CD4-positive, alpha-beta T cell treated with Interleukin-15 for 1 hour (primary cell): Measurements from ENCODE around the gene RASEF.

Source experiments
- DNase-seq: peaks from one replicate; pipeline ENCODE4 v3.0.0-alpha.2; 2020

The RASEF gene

DNA sequence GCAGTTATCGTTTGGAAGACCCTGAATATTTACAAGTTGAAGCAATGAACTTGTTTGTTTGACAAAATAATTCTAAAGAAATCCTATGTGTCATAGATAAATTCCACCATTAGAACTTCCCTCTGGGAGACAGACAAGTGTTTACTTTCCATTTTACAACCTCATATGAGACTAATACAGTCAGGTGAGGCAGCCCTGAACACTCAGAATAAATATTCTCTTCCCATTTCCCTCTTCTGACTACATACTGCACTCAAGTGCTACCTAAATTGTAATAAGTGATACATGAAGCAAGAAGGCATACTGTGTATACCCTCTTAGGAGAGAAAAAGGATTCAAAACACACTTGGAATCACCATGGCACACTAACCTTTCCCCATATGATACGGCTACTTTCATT, 6.8 kb downstream of the RASEF start:
- no peak for DNase-seq

DNA sequence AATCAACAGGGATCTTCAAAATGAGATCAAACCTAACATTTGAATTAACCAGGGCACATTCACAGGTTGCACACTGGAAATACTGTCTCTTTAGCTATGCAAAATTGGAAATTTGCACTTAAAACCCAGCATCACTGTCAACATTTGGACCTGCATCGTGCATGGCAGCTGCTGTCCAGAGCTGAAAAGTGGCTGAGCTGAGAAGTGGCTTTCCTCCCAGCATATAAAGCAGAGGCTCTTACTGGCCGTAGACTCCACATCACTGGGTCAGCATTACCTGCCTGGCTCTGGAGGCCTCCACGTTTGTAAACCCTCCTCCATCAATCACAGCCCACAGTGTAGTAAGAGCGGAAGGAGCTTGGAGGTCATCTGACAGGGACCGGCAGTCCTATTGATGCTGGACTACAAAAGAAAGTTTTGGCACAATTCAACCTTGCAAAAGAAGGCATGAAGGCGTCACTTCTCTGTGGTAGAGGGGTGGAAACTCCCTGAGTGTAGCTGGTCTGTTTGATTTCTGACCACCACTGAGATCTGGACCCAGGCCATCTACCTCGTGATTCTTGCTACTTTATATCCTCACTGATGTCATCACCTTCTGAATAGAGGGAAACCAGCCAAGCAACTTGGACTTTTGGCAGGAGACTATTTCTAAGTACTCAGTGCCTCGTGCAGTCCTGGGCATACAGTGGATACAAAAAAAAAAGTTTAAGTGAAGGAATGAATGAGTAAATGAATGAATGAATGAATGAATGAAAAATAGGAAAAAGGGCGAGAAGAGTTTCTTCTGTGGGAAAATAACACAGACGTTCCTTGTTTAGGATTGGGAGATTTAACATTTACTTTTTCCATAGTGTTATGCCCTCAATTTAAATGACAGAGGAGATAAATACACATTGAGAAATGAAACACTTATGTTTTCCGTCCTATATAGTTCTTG, 14.8 kb downstream of the RASEF start:
- no peak for DNase-seq

DNA sequence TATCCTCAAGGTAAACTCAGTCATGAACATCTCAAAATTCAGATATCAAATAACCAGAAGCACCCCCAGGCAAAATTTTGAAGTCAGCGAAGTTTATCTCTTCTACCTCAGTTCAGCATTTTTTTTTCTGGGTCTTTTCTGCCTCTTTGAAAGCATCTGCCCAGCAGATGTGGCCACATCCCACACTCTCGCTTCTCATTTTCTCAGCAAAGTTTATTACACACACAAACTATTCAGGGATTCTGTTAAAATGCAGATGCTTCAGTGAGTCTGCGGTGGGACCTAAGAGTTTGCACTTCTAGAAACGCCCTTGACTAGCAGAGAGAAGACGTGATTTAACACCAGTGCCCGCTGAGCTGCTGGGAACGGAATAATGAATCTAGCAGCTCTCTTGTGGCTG, 19.3 kb downstream of the RASEF start:
- DNase-seq, result no peak

DNA sequence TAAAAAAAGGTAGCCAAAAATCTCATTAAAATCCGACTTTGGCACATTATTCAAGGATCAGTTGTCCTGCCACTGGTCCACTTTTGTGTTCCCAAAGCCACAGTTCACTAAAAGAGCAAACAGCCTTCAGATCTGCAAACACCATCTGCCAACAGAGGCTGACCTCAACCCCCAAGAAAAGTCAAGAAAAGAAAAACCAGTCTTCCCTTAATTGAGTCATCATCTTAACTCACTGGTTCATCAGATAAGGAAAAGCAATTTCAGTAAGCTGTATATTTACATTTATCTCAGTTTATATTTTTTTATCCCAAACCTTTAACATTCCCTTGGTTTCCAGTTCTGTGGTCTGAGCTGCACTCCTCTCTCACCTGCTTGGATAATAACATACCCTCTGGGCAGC, 21.2 kb downstream of the RASEF start:
- no peak for DNase-seq

DNA sequence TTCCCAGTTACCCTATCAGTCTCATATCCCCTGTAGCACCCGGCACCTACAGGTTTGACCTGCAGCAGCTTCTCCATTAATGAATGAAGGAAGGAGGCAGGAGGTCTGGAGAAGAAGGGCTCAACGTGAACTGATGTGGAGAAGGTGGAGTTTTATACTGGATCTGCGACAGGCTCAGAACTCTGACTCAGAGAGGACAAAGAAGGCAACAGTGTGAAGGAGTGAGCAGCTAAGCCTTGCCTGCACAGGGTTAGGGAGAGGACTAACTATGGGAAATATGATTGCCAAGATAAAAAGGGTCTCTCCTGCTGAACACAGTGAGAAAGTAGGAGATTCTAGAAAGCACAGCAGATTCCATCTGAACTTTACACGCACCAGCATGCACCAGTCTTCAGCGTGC, 23.6 kb downstream of the RASEF start:
- no peak for DNase-seq

DNA sequence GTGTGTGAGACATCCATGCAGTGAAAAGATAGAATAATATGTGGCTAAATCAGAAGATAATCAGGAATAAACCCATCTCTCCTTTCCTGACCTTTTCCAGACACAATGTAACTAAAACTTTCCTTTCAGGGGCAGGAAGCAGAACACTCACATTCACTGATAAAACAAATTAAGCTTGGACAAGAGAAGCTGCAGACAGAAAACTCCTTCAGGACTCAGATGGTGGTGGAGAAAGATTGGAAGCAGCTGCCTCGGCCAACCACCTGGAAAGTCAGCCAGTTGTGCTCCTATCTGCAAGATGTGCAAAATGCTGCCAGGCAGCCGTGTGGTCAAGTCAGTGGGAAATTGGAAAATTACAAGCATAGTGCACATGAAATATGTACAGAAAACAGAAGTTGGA, 26.9 kb downstream of the RASEF start:
- DNase-seq, result no peak

DNA sequence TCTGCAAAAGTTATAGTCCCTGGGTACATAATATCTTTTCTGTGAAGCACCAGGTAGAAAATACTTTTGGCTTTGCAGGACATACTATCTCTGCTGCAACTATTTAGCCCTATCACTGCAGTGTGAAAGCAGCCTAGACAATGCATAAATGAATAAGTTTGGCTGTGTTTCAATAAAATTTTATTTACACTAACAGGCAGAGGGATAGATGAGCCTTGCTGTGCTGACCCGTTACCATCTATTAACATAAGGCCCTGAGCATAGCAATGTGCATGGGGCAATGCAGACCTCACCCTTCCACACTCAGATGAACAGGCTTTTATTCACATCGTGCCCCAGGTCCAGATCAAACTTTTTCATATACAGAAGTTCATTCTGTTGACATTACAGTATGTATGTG, 27.8 kb downstream of the RASEF start:
- DNase-seq, result no peak

DNA sequence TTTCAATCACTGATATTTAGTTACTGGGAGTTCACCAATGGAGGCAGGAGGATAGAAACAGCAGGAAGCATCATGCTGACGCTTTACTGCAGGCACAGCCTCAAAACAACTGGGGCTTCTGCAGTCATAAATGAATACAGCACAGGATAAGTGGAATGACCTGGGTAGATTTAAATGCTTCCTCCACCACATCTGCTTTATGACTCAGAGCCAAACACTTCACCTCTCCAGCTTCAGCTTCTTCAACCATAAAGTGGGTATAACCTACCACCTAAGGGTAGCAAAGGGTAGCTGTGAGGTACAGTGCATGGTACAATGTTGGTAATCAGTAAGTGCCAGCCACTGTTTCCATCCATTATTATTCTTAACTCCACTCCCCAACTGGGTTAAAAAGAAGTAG, 28.4 kb downstream of the RASEF start:
- no peak for DNase-seq

DNA sequence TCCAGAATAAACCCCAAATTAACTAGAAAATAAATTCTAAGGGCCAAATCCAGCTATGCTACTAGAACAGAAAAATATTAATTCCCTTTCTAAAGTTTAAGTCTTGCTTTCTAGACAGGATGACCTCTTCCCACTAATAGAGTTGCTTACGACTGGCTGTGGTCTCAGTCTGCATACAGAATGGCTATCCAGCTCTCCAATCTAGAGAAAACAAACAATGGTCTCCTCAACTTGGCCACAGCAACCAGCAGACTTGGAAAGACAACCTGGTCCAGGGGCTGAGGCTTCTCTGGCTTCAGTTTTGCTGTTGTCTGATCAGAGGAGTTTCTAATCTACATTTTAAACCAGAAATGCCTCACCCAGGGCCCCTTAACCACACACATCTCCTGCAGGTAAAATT, 28.9 kb downstream of the RASEF start:
- DNase-seq, result no peak

DNA sequence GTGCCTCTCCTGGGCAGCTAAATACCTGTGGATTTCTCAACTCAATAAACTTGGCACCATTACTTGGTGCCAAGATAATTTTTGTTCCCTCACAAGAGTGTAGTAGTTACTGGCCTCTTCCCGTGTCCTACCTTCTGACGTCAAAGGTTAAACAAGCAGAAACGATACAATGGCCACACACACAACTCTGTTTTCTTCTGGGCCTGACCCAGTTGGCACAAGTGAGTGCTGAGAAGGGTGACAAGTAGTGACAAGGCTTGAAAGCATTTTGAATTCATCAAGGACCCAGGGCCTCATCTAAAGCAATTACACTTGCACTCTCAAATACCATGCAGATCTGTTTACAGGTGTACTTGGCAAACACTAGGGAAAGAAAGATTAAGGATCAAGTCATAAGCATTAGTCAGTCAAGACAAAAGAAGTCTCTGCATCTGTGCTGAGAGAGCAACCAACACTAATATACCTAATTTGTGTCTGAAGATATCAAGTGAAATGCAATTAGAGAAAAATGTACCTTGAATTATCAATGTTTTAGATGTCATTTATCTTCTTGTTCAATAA, 30.8 kb downstream of the RASEF start:
- DNase-seq, result no peak

DNA sequence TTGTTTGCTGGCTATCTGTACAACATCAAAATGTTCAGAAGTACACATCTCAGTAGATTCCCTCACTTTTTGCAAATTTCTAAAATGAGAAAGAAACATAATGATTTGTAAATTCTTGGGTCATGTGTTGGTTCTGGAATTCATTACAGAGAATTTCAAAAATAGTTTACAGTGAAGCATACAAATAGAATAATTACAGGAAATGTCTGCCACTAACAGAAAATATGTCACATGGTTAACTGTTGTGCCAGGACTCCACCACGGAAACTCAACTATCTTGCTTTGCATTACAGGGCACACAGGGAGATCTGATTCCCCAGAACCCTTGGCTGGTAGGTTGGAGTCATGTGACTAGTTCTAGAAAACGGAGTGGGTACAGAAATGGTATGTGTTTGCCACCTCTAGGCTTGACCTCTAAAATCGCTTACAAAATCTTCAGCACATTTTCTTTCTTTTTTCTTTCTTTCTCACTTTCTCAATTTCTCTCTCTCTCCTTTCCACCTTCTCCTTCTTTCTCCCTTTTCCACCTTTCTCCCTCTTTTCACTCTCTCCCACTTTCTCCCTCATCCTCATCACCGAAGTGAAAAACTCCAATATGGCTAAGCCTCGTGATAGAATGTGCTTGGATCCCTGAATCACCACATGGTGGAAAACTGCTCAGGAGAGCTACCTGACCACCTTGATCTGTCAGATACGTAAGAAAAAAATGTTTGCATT, 32.4 kb downstream of the RASEF start:
- DNase-seq, result no peak

DNA sequence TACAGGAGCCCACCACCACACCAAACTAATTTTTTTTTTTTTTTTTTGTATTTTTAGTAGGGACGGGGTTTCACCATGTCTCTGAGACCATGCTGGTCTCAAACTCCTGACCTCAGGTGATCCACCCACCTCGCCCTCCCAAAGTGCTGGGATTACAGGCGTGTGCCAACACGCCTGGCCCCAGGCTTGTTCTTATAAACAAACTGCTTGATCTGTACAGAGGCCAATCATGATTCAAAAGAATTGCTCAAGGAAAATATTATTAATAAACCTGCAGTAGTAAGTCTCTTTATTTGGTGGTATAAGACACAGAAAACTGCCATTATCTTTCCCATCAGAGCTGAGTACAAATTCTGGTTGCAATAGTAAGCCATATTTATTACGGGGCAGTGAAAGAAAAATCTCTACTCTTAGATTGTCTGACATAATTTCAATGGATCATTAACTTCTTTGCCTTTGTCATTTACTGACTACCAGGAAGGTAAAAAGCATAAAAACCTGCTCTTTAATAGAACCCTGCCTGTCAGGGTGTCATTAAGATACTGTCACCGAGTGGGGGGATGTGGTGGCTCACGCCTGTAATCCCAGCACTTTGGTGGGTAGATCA, 33.3 kb downstream of the RASEF start:
- no peak for DNase-seq

DNA sequence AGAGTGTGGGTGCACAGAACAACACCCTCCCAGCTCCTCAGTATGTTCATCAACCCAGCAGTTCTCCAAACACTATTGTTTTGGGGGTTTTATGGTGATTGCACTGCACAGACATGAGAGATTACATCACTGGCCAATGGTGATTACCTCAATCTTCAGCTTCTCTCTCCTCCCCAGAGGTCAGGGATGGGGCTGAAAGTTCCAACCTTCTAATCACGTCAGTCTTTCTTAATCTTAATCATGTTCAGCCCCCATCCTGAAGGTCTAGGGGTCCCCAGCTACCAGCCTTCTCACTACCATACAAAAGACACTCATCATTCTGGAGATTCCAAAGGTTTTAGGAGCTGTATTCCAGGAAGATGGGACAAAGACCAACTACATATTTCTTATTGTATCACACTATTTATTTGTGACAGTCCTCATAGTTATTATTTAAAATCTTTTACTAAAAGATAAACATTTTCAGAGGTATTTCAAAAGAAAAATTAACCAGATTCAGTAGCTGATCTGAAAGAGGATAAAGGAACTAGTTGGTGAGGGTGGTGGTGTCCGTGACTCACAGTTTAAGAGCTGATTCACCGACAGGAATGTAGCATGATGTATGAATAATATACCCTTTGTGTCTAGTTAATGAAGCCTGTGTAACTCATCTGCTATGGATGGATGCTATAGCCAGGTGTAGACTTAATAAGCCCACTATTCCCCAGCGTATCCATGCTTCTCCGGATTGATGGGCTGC, 35.6 kb downstream of the RASEF start:
- no peak for DNase-seq

DNA sequence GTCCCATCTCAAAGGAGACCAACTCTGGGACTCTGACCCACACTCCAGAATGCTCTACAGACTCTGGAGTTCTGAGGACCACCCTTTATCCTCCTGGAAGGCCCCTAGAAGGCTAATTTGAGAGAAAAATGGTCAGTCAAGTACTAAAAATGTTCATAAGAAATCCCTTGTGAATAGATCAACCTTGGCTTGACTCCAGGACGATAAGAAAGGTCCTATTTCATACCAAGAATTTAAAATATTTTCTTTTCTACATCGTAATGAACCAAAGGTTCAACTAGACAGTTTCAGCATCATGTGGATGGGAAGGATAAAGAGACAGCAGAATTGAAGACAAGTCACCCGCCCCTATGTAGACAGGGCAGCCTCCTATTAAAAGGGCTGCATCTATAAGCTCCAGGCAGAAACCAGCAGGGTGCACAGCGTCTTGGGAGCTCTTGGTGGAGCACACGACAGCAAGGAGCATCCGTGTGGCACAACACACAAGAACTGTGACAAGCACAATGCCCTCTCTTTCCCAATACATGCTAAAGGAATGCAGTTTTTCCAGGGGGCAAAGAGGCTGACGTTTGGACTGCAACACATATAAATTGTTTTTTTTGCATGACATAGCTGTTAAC, 38.3 kb downstream of the RASEF start:
- DNase-seq, result no peak

DNA sequence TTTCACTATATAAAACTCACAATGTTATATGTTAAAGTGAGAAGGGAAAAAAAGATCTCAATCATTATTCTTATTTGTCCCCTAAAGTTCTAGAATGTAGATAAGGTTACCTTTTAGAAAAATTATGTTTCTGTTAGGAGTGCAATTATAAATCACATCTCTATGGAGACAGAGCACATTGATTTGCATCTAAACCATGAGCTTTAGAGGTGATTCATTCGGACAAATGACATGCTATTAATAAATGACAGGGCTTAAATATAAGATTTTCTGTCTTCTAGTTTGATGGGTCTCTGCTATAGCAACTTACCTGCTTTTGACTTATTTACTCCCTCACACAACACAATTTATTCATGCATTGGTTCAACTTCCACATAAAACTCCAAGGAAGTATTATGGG, 39.8 kb downstream of the RASEF start:
- DNase-seq, result no peak

DNA sequence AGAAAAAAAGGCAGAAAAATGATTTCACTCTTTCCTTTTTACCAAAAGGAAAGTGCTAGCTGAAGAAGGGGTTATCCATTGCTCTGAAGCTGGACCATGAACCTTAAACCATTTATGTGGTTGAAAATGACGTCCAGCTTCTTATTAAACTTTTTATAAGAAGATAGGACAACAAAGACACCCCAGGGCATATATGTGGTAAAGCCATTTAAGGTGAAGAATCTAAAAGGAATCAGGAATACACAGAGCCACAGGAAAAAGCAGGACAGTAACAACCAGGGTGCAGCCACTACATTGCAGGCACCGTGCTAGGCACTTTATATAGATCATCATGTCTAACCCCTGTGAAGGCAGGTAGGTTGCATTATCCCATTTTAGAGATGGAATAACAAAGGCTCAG, 42.1 kb downstream of the RASEF start:
- DNase-seq, result no peak

DNA sequence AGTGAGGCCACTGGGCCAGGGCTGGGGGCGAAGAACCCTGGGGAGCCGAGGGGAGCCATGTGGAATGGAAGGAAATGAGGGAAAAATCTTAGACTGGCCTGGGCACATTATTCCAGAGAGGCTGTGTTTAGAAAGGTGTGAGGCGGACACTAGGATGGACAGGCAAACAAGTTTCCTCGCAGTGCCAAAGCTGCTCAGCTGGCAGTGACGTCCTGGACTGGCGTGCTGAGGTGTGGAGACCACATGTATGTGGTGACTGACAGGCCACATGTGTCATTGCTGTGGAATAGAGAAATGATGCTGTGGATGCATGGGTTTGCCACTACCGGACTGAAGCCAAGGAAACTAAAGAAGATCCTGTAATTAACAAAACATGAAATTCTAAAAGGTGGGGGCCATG, 42.6 kb downstream of the RASEF start:
- DNase-seq, result no peak

DNA sequence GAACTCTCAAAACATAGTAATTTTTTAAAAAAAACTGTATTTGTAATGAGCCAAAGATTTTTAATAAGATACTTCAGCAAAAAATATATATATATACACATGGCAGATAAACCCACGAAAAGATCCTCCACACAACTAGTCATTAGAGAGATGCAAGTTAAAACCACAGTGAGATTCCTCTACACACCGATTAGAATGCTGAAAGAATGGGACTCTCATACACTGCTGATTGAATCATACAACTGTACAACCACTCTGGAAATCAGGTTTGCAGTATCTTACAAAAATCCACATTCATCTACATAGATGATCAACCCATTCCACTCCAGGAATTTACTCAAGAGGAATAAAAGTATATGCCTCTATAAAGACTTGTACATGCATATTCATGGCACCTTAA, 43.7 kb downstream of the RASEF start:
- no peak for DNase-seq

DNA sequence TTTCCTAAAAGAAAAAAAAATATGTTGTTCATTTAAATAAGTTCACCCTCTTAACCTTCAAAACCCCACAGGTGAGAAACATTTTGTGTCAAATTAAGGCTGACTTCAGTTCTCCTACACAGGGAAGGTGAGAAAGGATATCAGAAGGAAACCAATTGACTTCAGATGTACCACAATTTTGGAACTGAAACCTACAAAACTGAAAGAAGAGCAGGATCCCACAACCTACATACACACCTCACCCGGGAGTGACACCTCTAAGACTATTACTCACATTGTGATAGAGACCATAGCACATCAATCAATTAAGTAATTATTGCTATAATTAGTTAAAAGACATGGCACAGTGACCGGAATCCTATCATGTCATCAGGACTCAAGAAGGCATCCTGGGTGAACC, 47.0 kb downstream of the RASEF start:
- no peak for DNase-seq

DNA sequence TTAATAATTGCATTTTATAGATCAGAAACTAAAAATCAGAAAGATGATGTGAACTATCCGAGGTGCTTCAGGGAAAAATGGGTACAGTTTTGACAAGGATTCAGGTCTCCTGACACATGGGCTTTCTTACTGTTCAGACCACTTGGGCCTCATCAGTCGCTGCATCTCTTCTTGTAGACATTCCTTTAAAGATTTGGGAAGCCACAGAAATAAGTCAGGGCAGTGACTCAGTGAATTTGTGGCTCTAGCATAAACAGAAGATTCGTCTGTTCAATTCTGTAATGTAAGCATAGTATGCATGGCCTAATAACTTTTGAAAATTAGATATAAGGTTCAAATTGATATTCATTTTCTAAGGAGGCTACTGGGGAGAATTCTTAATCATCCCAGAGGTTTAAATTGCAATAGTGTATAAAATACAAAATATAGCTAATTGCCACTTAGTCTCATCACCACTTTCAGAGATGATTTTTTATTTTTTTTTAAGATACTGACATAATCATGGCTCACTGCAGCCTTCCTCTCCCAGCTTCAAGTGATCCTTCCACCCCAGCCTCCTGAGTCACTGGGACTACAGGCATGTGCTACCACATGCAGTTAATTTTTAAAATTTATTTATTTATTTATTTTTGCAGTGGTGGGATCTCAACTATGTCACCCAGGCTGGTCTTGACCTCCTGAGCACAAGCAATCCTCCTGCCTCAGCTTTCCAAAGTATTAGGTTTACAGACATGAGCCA, 48.9 kb downstream of the RASEF start:
- no peak for DNase-seq

DNA sequence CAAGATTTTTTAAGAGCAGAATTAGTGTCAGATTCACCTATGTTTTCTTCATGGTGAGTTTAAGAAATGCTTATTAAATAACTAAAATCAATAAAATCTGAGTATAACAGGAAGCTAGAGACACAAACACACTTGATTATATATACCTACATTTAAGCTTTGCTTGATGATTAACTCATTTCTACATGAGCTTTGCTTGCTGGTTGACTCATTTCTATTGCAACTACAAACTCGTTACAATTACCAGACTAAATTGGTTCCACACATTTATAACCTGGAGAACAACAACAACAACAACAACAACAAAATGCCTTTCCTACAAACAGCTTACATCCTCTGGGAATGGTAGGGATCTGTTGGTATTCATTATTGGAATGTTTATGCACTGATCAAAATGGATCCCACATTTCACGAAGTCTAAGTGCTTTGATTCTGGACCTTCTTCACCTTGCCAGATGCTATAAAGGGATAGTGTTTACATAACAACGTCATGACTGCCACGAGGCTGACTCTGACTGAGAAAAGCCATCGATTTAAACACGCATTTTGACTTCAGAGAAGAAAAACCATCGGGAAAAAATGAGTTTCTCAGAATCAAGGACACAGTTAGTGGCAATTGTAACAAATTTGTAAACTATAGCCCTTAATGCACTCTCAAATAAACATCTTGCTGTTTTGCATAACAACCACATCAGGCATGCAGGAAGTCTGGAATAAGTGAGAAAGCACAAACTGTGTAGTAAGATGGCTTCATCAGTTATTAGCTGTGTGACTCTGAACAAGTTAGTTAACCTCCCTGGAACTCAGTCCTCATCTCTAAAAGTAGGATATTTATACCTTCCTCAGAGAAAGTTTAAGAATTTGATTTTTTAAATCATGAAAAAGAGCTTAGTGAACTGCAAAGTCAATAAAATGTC, 49.8 kb downstream of the RASEF start:
- no peak for DNase-seq
